HepG2 (cell line): Measurements from ENCODE around the gene WDR43. TPM values are rescaled to one million over a fixed set of nuclear protein-coding genes. Genes with fewer than 3 reads are reported as not detected.

ENCODE experiments used
- CTCF ChIP-seq: sonication (generic); formaldehyde crosslinking; IDR thresholded peaks from 2 replicates; pipeline ENCODE4 v1.5.0; 2020; ENCODE audit warnings: mild to moderate bottlenecking, missing genetic modification reagents, moderate library complexity
- GPN1 ChIP-seq: sonication (generic); formaldehyde crosslinking; IDR thresholded peaks from 2 replicates; pipeline ENCODE4 v1.5.1; 2020; ENCODE audit warnings: missing genetic modification reagents, borderline replicate concordance
- HDAC1 ChIP-seq: sonication (generic); formaldehyde crosslinking; IDR thresholded peaks from 2 replicates; pipeline ENCODE4 v1.5.1; 2020; ENCODE audit warnings: mild to moderate bottlenecking, missing genetic modification reagents
- IRF9 ChIP-seq: sonication (generic); formaldehyde crosslinking; IDR thresholded peaks from 2 replicates; pipeline ENCODE4 v1.8.0; 2022; ENCODE audit warnings: missing genetic modification reagents, mild to moderate bottlenecking, borderline replicate concordance
- JARID2 ChIP-seq: sonication (generic); formaldehyde crosslinking; IDR thresholded peaks from 2 replicates; pipeline ENCODE4 v1.8.1; 2023; ENCODE audit warnings: missing genetic modification reagents, inconsistent platforms; ENCODE audit not compliant: insufficient replicate concordance
- KDM2A ChIP-seq: sonication (generic); formaldehyde crosslinking; IDR thresholded peaks from 2 replicates; pipeline ENCODE4 v1.4.0; 2020; ENCODE audit warnings: low read depth, missing genetic modification reagents, borderline replicate concordance
- MAFK ChIP-seq, 2 experiments: IDR thresholded peaks in 1 of 2; conservative IDR thresholded peaks in 1 of 2; 2 replicates each; pipeline ENCODE4 v1.6.1; 2011; ENCODE audit warnings: improper control_type of control experiment in 2 of 2, low read length in 2 of 2
- NR0B2 ChIP-seq: sonication (generic); formaldehyde crosslinking; IDR thresholded peaks from 2 replicates; pipeline ENCODE4 v1.4.0; 2020; ENCODE audit warnings: mild to moderate bottlenecking, missing genetic modification reagents
- PCBP2 ChIP-seq: fragments of 200-400 bp; formaldehyde crosslinking; optimal IDR thresholded peaks from 2 replicates; pipeline ENCODE3; 2018; ENCODE audit warnings: low read length, low read depth; ENCODE audit not compliant: poor library complexity, severe bottlenecking
- RARG ChIP-seq: sonication (generic); formaldehyde crosslinking; IDR thresholded peaks from 2 replicates; pipeline ENCODE4 v1.4.0; 2020; ENCODE audit warnings: low read depth, mild to moderate bottlenecking, missing genetic modification reagents
- STAG1 ChIP-seq: sonication (generic); formaldehyde crosslinking; IDR thresholded peaks from 2 replicates; pipeline ENCODE4 v1.4.0; 2020; ENCODE audit warnings: missing genetic modification reagents
- TFDP2 ChIP-seq: sonication (generic); formaldehyde crosslinking; IDR thresholded peaks from 2 replicates; pipeline ENCODE4 v1.4.0; 2020; ENCODE audit warnings: missing genetic modification reagents
- ZBTB7A ChIP-seq: sonication (generic); formaldehyde crosslinking; IDR thresholded peaks from 2 replicates; pipeline ENCODE4 v1.8.0; 2022; ENCODE audit warnings: mild to moderate bottlenecking, missing genetic modification reagents
- ZNF431 ChIP-seq: sonication (generic); formaldehyde crosslinking; IDR thresholded peaks from 2 replicates; pipeline ENCODE4 v1.9.0; 2022; ENCODE audit warnings: missing genetic modification reagents, low read depth, mild to moderate bottlenecking, borderline replicate concordance
- ZNF44 ChIP-seq: sonication (generic); formaldehyde crosslinking; IDR thresholded peaks from 2 replicates; pipeline ENCODE4 v1.5.1; 2020; ENCODE audit warnings: mild to moderate bottlenecking, missing genetic modification reagents
- ZNF446 ChIP-seq: sonication (generic); formaldehyde crosslinking; IDR thresholded peaks from 2 replicates; pipeline ENCODE4 v1.5.0; 2020; ENCODE audit warnings: mild to moderate bottlenecking, missing genetic modification reagents
- ZNF513 ChIP-seq: sonication (generic); formaldehyde crosslinking; conservative IDR thresholded peaks from 2 replicates; pipeline ENCODE4 v1.5.0; 2020; ENCODE audit warnings: missing genetic modification reagents
- ZNF549 ChIP-seq: sonication (generic); formaldehyde crosslinking; IDR thresholded peaks from 2 replicates; pipeline ENCODE4 v1.5.0; 2020; ENCODE audit warnings: missing genetic modification reagents
- ZNF572 ChIP-seq: sonication (generic); formaldehyde crosslinking; IDR thresholded peaks from 2 replicates; pipeline ENCODE4 v1.5.1; 2020; ENCODE audit warnings: mild to moderate bottlenecking, missing genetic modification reagents
- ZNF576 ChIP-seq: sonication (generic); formaldehyde crosslinking; IDR thresholded peaks from 2 replicates; pipeline ENCODE4 v1.4.0; 2020; ENCODE audit warnings: mild to moderate bottlenecking, missing genetic modification reagents
- ZNF598 ChIP-seq: sonication (generic); formaldehyde crosslinking; IDR thresholded peaks from 2 replicates; pipeline ENCODE4 v1.5.1; 2020; ENCODE audit warnings: mild to moderate bottlenecking, missing genetic modification reagents, borderline replicate concordance
- ZNF747 ChIP-seq: sonication (generic); formaldehyde crosslinking; IDR thresholded peaks from 2 replicates; pipeline ENCODE4 v1.8.1; 2023; ENCODE audit warnings: missing genetic modification reagents, mild to moderate bottlenecking, borderline replicate concordance
- ZSCAN21 ChIP-seq: sonication (generic); formaldehyde crosslinking; IDR thresholded peaks from 2 replicates; pipeline ENCODE4 v1.8.0; 2022; ENCODE audit warnings: mild to moderate bottlenecking, missing genetic modification reagents, moderate library complexity, borderline replicate concordance
- ZSCAN30 ChIP-seq: sonication (generic); formaldehyde crosslinking; IDR thresholded peaks from 2 replicates; pipeline ENCODE4 v1.5.0; 2020; ENCODE audit warnings: mild to moderate bottlenecking, missing genetic modification reagents
- polyA plus RNA-seq, 8 experiments: library from polyadenylated mRNA; depleted of rRNA in 3 of 8; stranded (reverse) in 7 of 8; unstranded in 1 of 8; fragments of >200 nt; fragmentation: Illumina TruSeq in 4 of 8; extraction: Trizol in 4 of 8; gene quantifications; 2 replicates each; pipeline versions ENCODE4 v1.2.1 to v1.2.3, GENCODE V29; 2011 to 2016; ENCODE audit warnings: low read depth in 4 of 8, missing spikeins in 1 of 8, mixed read lengths in 1 of 8; ENCODE audit not compliant: insufficient read depth in 1 of 8
- total RNA-seq, 5 experiments: library from RNA; depleted of rRNA; stranded (reverse); fragments of >200 nt; fragmentation: Illumina TruSeq; extraction: Trizol; gene quantifications; 2 replicates each; pipeline ENCODE4 v1.2.3, GENCODE V29; 2016; ENCODE audit warnings: low read depth in 1 of 5

WDR43 gene
- total and polyA plus RNA-seq, 2 of the 13 experiments (the other 11 are each of a cell fraction or from before 2014, with no cell fraction given), result 121 to 167 TPM

GRCh38 chr2:28956890-28957289 lies 62.4 kb downstream of the WDR43 start (continued):
- TF ChIP-seq MAFK (conservative IDR thresholded peaks at IDR 0.05 in 1 of 2, IDR thresholded peaks at IDR 0.05 in 1 of 2; ENCODE audit: low read length in 2 of 2) (no peak), ZNF598 (0 out of 2 replicates have a peak, but pooled peaks have one; percentile 43), ZNF513 (CRISPR knock-in tag) (no peak), IRF9 (CRISPR knock-in tag) (0 out of 2 replicates have a peak, but pooled peaks have one; percentile 45), HDAC1 (CRISPR knock-in tag) (no peak; the same call in 1 of the 2 replicates), ZNF549 (CRISPR knock-in tag) (no peak), ZBTB7A (CRISPR knock-in tag) (no peak), ZNF446 (CRISPR knock-in tag) (no peak), GPN1 (no peak), ZSCAN30 (CRISPR knock-in tag) (no peak), ZNF747 (CRISPR knock-in tag) (no peak), JARID2 (CRISPR knock-in tag) (no peak), ZNF576 (no peak), ZSCAN21 (CRISPR knock-in tag) (no peak), CTCF (CRISPR knock-in tag) (peak; percentile 51), ZNF431 (no peak), KDM2A (CRISPR knock-in tag) (no peak), ZNF572 (CRISPR knock-in tag) (no peak), TFDP2 (CRISPR knock-in tag) (no peak), RARG (CRISPR knock-in tag) (no peak), NR0B2 (CRISPR knock-in tag) (no peak), PCBP2 (no peak), ZNF44 (CRISPR knock-in tag) (0 out of 2 replicates have a peak, but pooled peaks have one; percentile 37), STAG1 (peak; percentile 58)
